ENCODE measurements around the gene TRMT13.

Gene TRMT13

GRCh38 chr1:100132566-100133477, at the start of gene TRMT13, which contains the start of gene SASS6:
Gene TRMT13 (plus strand): TSS chr1:100133163. CDS start chr1:100133169, 6 bp downstream.
Gene SASS6 (minus strand): TSS chr1:100132930. CDS start chr1:100132814, 116 bp downstream.
- no peak for TF ChIP-seq CTCF (IDR thresholded peaks at IDR 0.05; ENCODE audit: low read depth, low read length)
- peak; percentile 95 for DNase-seq (ENCODE audit: extremely low read depth, low read depth)

- TF ChIP-seq CTCF (IDR thresholded peaks at IDR 0.05; ENCODE audit: low read depth, low read length): no peak
Observed at GRCh38 chr1:100087396-100087795, 45.6 kb upstream of the TRMT13 start.

GRCh38 chr1:100089082-100089481, 43.9 kb upstream of the TRMT13 start:
- no peak for DNase-seq (ENCODE audit: extremely low read depth, low read depth)
- TF ChIP-seq CTCF (IDR thresholded peaks at IDR 0.05; ENCODE audit: low read depth, low read length): no peak

More at GRCh38 chr1:100087396-100087795, 45.6 kb upstream of the TRMT13 start:
- no peak for DNase-seq (ENCODE audit: extremely low read depth, low read depth)

- TF ChIP-seq CTCF (IDR thresholded peaks at IDR 0.05; ENCODE audit: low read depth, low read length): no peak
Observed at GRCh38 chr1:100090471-100090870, 42.5 kb upstream of the TRMT13 start.

GRCh38 chr1:100100202-100100601, 32.8 kb upstream of the TRMT13 start:
- no peak for TF ChIP-seq CTCF (IDR thresholded peaks at IDR 0.05; ENCODE audit: low read depth, low read length)
- no peak for DNase-seq (ENCODE audit: extremely low read depth, low read depth)

More at GRCh38 chr1:100090471-100090870, 42.5 kb upstream of the TRMT13 start:
- DNase-seq (ENCODE audit: extremely low read depth, low read depth): no peak

- no peak for TF ChIP-seq CTCF (IDR thresholded peaks at IDR 0.05; ENCODE audit: low read depth, low read length)
- DNase-seq (ENCODE audit: extremely low read depth, low read depth): no peak
Observed at GRCh38 chr1:100101564-100101963, 31.4 kb upstream of the TRMT13 start.

- no peak for DNase-seq (ENCODE audit: extremely low read depth, low read depth)
Observed at GRCh38 chr1:100107696-100108095, 25.3 kb upstream of the TRMT13 start.

More at GRCh38 chr1:100107696-100108095, 25.3 kb upstream of the TRMT13 start:
- no peak for TF ChIP-seq CTCF (IDR thresholded peaks at IDR 0.05; ENCODE audit: low read depth, low read length)
